ENCODE data around the gene CYP2W1.

DNA sequence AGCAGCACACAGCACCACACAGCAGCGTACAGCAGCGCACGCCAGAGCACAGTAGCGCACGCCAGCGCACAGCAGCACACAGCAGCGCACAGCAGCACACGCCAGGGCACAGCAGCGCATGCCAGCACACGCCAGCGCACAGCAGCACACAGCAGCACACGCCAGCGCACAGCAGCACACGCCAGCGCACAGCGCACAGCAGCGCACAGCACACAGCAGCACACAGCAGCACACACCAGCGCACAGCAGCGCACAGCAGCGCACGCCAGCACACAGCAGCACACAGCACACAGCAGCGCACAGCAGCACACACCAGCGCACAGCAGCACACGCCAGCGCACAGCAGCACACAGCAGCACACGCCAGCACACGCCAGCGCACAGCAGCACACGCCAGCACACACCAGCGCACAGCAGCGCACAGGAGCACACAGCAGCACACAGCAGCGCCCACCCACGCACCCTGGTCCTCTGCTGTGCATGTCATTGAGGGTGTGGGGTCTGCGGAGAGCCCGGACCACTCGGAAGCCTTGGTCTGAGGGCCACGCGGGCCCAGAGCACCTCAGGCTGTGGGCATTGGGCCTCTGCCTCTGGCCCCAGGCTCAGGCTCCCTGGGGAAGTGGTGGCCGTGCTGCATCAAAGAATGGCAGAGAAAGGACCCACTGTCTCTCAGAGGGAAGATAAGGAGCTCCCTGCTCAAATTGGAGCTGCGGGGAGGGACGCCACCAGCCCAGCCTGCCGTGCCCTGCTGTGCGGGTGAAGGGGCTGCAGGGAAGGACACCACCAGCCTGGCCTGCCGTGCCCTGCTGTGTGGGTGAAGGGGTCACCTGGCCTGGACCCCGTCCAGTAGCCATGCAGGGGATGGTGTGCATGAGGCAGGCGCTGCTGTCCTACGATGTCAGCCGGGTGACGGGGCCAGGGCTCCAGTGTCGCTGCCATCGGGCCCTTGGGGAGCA, 33.9 kb downstream of the CYP2W1 start:
- TF ChIP-seq, protein P1, sequence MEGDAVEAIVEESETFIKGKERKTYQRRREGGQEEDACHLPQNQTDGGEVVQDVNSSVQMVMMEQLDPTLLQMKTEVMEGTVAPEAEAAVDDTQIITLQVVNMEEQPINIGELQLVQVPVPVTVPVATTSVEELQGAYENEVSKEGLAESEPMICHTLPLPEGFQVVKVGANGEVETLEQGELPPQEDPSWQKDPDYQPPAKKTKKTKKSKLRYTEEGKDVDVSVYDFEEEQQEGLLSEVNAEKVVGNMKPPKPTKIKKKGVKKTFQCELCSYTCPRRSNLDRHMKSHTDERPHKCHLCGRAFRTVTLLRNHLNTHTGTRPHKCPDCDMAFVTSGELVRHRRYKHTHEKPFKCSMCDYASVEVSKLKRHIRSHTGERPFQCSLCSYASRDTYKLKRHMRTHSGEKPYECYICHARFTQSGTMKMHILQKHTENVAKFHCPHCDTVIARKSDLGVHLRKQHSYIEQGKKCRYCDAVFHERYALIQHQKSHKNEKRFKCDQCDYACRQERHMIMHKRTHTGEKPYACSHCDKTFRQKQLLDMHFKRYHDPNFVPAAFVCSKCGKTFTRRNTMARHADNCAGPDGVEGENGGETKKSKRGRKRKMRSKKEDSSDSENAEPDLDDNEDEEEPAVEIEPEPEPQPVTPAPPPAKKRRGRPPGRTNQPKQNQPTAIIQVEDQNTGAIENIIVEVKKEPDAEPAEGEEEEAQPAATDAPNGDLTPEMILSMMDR (IDR thresholded peaks at IDR 0.05; ENCODE audit: low read depth, low read length): no peak
- TF ChIP-seq MYC (IDR thresholded peaks at IDR 0.05; ENCODE audit: low read depth, low read length) (no peak), POLR2A (IDR thresholded peaks at IDR 0.05; ENCODE audit: extremely low read depth, insufficient read length) (no peak), MAX (IDR thresholded peaks at IDR 0.05; ENCODE audit: low read depth, low read length) (no peak)
